OCI-LY7 (cell line): ENCODE data around the gene CIITA.
A peak's percentile ranks its signal among the peaks of the same experiment; 100 is the strongest.

Source experiments
- EZH2phosphoT487 ChIP-seq: fragments of 200-600 bp; sonication (generic); IDR thresholded peaks from 2 replicates; pipeline ENCODE4 v1.6.1; 2018; ENCODE audit warnings: low read depth, borderline replicate concordance, mild to moderate bottlenecking, mixed run types, antibody characterized with exemption, low read length, moderate library complexity, mixed read lengths
- TF ChIP-seq, protein P1 (sequence below): fragments of 200-600 bp; sonication (generic); conservative IDR thresholded peaks from 2 replicates; pipeline ENCODE4 v1.5.1; 2014; ENCODE audit warnings: mild to moderate bottlenecking, antibody characterized with exemption, low read length, moderate library complexity, mixed read lengths

DNA sequence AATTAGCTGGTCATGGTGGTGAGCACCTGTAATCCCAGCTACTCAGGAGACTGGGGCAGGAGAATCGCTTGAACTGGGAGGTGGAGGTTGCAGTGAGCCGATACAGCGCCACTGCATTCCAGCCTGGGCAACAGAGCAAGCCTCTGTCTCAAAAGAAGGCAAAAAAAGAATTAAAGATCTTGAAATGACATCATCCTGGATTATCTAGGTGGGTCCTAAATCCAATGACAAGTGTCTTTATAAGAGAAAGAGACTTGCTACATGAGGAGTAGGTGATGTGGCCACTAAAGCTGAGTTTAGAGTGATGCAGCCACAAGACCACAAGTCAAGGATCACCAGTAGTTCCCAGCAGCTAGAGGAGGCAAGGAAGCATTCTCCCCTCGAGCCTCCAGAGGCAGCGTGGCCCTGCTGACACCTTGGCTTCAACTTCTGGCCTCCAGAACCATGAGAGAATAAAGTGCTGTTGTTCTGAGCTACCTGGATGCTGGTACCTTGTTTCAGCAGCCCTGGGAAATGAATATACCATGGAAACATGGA lies 15.8 kb downstream of the CIITA start:
- no peak for TF ChIP-seq EZH2phosphoT487
- TF ChIP-seq, protein P1, sequence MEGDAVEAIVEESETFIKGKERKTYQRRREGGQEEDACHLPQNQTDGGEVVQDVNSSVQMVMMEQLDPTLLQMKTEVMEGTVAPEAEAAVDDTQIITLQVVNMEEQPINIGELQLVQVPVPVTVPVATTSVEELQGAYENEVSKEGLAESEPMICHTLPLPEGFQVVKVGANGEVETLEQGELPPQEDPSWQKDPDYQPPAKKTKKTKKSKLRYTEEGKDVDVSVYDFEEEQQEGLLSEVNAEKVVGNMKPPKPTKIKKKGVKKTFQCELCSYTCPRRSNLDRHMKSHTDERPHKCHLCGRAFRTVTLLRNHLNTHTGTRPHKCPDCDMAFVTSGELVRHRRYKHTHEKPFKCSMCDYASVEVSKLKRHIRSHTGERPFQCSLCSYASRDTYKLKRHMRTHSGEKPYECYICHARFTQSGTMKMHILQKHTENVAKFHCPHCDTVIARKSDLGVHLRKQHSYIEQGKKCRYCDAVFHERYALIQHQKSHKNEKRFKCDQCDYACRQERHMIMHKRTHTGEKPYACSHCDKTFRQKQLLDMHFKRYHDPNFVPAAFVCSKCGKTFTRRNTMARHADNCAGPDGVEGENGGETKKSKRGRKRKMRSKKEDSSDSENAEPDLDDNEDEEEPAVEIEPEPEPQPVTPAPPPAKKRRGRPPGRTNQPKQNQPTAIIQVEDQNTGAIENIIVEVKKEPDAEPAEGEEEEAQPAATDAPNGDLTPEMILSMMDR, result peak; percentile 31; the same call in 1 of the 2 replicates
